HEK293 (cell line): ENCODE results near the gene SELENOM.

ENCODE experiments used
- CTCF ChIA-PET: fragments of 350-600 bp; formaldehyde crosslinking; extraction: SDS; loops from one replicate; lab custom pipeline; 2021; ENCODE audit warnings: antibody characterized with exemption; lab: Yijun Ruan, JAX
- POLR2A ChIA-PET: fragments of 300-600 bp; formaldehyde crosslinking; extraction: SDS; loops from one replicate; lab custom pipeline; 2020; ENCODE audit warnings: antibody characterized with exemption, inconsistent platforms; lab: Yijun Ruan, JAX
- H3K27ac ChIP-seq: fragments of 200-500 bp; sonication (Bioruptor generic); 2 replicates; pipeline ENCODE4 v1.5.1; 2014; ENCODE audit warnings: low read depth, low read length, control low read depth, inconsistent platforms; ENCODE audit errors: extremely low read depth
- H3K36me3 ChIP-seq, 2 experiments: fragments of 200-500 bp in 1 of 2; sonication (Bioruptor generic) in 1 of 2; 1 replicate in 1 of 2; 2 replicates in 1 of 2; pipeline ENCODE4 v1.5.1; 2014 to 2017; ENCODE audit warnings: inconsistent platforms in 2 of 2, low read length in 2 of 2; ENCODE audit not compliant: control insufficient read depth in 2 of 2, insufficient read depth in 1 of 2
- H3K4me1 ChIP-seq: fragments of 200-500 bp; sonication (Bioruptor generic); 2 replicates; pipeline ENCODE4 v1.5.1; 2014; ENCODE audit warnings: mild to moderate bottlenecking, low read length, inconsistent platforms; ENCODE audit not compliant: control insufficient read depth, insufficient read depth
- H3K4me3 ChIP-seq: 2 replicates; pipeline ENCODE4 v1.5.1; 2011; ENCODE audit warnings: low read depth, mild to moderate bottlenecking, control low read depth, low read length, moderate library complexity
- H3K9me3 ChIP-seq: fragments of 200-500 bp; sonication (Bioruptor generic); 2 replicates; pipeline ENCODE4 v1.5.1; 2014; ENCODE audit warnings: low read depth, low read length, inconsistent platforms; ENCODE audit not compliant: control insufficient read depth, insufficient read depth
- BCL11B ChIP-seq: fragments of 450-650 bp; formaldehyde crosslinking; IDR thresholded peaks from 2 replicates; pipeline ENCODE4 v1.5.1; 2016; ENCODE audit warnings: low read depth, missing biosample characterization, missing genetic modification characterization
- GLI2 ChIP-seq: fragments of 450-650 bp; formaldehyde crosslinking; IDR thresholded peaks from 2 replicates; pipeline ENCODE4; 2017; ENCODE audit warnings: missing biosample characterization, missing genetic modification characterization, low read depth, borderline replicate concordance
- HIC1 ChIP-seq: fragments of 450-650 bp; formaldehyde crosslinking; IDR thresholded peaks from 2 replicates; pipeline ENCODE4 v1.5.1; 2016; ENCODE audit warnings: missing biosample characterization, missing genetic modification characterization
- KLF10 ChIP-seq: fragments of 450-650 bp; IDR thresholded peaks from 2 replicates; pipeline ENCODE4 v1.5.1; 2018; ENCODE audit warnings: missing biosample characterization, mild to moderate bottlenecking, missing genetic modification characterization
- MEIS1 ChIP-seq: sonication (generic); formaldehyde crosslinking; IDR thresholded peaks from 2 replicates; pipeline ENCODE4 v1.8.1; 2022; ENCODE audit warnings: missing genetic modification reagents, mild to moderate bottlenecking, borderline replicate concordance
- MYNN ChIP-seq: fragments of 450-650 bp; formaldehyde crosslinking; IDR thresholded peaks from 2 replicates; pipeline ENCODE4 v1.5.1; 2016; ENCODE audit warnings: missing biosample characterization, missing genetic modification characterization, borderline replicate concordance
- OVOL3 ChIP-seq: fragments of 450-650 bp; formaldehyde crosslinking; IDR thresholded peaks from 2 replicates; pipeline ENCODE4 v1.5.1; 2016; ENCODE audit warnings: missing biosample characterization, missing genetic modification characterization
- SP3 ChIP-seq: fragments of 450-650 bp; formaldehyde crosslinking; IDR thresholded peaks from 2 replicates; pipeline ENCODE4 v1.5.1; 2016; ENCODE audit warnings: missing biosample characterization, missing genetic modification characterization
- ZIC2 ChIP-seq: fragments of 450-650 bp; formaldehyde crosslinking; IDR thresholded peaks from 2 replicates; pipeline ENCODE4 v1.5.1; 2016; ENCODE audit warnings: missing biosample characterization, missing genetic modification characterization
- ZNF121 ChIP-seq: fragments of 450-650 bp; formaldehyde crosslinking; IDR thresholded peaks from 2 replicates; pipeline ENCODE4 v1.5.1; 2016; ENCODE audit warnings: missing biosample characterization, missing genetic modification characterization
- ZNF133 ChIP-seq: fragments of 450-650 bp; formaldehyde crosslinking; IDR thresholded peaks from 2 replicates; pipeline ENCODE4 v1.5.1; 2016; ENCODE audit warnings: missing biosample characterization, missing genetic modification characterization
- ZNF274 ChIP-seq, 2 experiments: fragments of 200-500 bp in 1 of 2; fragments of 450-650 bp in 1 of 2; sonication (Bioruptor generic) in 1 of 2; formaldehyde crosslinking in 1 of 2; IDR thresholded peaks; 2 replicates each; pipeline versions ENCODE4 v1.5.1 to v1.6.1; 2014 to 2016; ENCODE audit warnings: borderline replicate concordance in 1 of 2, inconsistent platforms in 1 of 2, low read length in 1 of 2, missing biosample characterization in 1 of 2, missing genetic modification characterization in 1 of 2
- ZNF341 ChIP-seq: fragments of 450-650 bp; formaldehyde crosslinking; IDR thresholded peaks from 2 replicates; pipeline ENCODE4; 2016; ENCODE audit warnings: low read depth, missing biosample characterization, missing genetic modification characterization
- ZNF394 ChIP-seq: fragments of 450-650 bp; formaldehyde crosslinking; IDR thresholded peaks from 2 replicates; pipeline ENCODE4 v1.5.1; 2016; ENCODE audit warnings: missing biosample characterization, missing genetic modification characterization, mild to moderate bottlenecking, moderate library complexity, borderline replicate concordance
- ZNF423 ChIP-seq: fragments of 450-650 bp; formaldehyde crosslinking; IDR thresholded peaks from 2 replicates; pipeline ENCODE4 v1.5.1; 2016; ENCODE audit warnings: missing biosample characterization, missing genetic modification characterization
- ZNF449 ChIP-seq: fragments of 450-650 bp; formaldehyde crosslinking; IDR thresholded peaks from 2 replicates; pipeline ENCODE4 v1.5.1; 2017; ENCODE audit warnings: missing biosample characterization, mild to moderate bottlenecking, missing genetic modification characterization, moderate library complexity
- ZNF626 ChIP-seq: fragments of 450-650 bp; sonication (Bioruptor Pico); formaldehyde crosslinking; IDR thresholded peaks from 2 replicates; pipeline ENCODE4 v1.5.1; 2018; ENCODE audit warnings: missing biosample characterization, missing genetic modification characterization, inconsistent platforms
- ZNF629 ChIP-seq: fragments of 450-650 bp; formaldehyde crosslinking; IDR thresholded peaks from 2 replicates; pipeline ENCODE4 v1.5.1; 2017; ENCODE audit warnings: missing biosample characterization, missing genetic modification characterization
- ZNF670 ChIP-seq: fragments of 450-650 bp; formaldehyde crosslinking; IDR thresholded peaks from 2 replicates; pipeline ENCODE4 v1.5.1; 2016; ENCODE audit warnings: missing biosample characterization, missing genetic modification characterization, low read depth
- ZNF791 ChIP-seq: fragments of 450-650 bp; formaldehyde crosslinking; IDR thresholded peaks from 2 replicates; pipeline ENCODE4 v1.5.1; 2016; ENCODE audit warnings: missing biosample characterization, missing genetic modification characterization
- ZNF792 ChIP-seq: fragments of 450-650 bp; formaldehyde crosslinking; IDR thresholded peaks from 2 replicates; pipeline ENCODE4 v1.5.1; 2016; ENCODE audit warnings: missing biosample characterization, missing genetic modification characterization
- ZXDB ChIP-seq: fragments of 450-650 bp; formaldehyde crosslinking; IDR thresholded peaks from 2 replicates; pipeline ENCODE4 v1.5.1; 2016; ENCODE audit warnings: missing biosample characterization, missing genetic modification characterization
- TF ChIP-seq, protein P1 (sequence below): fragments of 450-650 bp; formaldehyde crosslinking; IDR thresholded peaks from 2 replicates; pipeline ENCODE4 v1.5.1; 2016; ENCODE audit warnings: missing biosample characterization, missing genetic modification characterization

The SELENOM gene

GRCh38 chr22:31126869-31127175, 19.5 kb upstream of the SELENOM start:
- CTCF ChIA-PET, result no interaction called here
- H3K4me3 ChIP-seq, result no peak overlapping the region
- H3K4me1 ChIP-seq, result peaks cover 7% of the 10 kb centered on the region
- peaks cover 0 to 8% of the 10 kb centered on the region in 2 experiments; a peak in 2 of 3 replicates for H3K36me3 ChIP-seq
- POLR2A ChIA-PET, result no interaction called here
- TF ChIP-seq ZNF394 (tag by site-specific recombination), result no peak
- TF ChIP-seq ZNF670 (tag by site-specific recombination), result no peak
- TF ChIP-seq ZNF133 (tag by site-specific recombination), result no peak
- TF ChIP-seq KLF10 (tag by site-specific recombination), result no peak
- TF ChIP-seq, protein P1, sequence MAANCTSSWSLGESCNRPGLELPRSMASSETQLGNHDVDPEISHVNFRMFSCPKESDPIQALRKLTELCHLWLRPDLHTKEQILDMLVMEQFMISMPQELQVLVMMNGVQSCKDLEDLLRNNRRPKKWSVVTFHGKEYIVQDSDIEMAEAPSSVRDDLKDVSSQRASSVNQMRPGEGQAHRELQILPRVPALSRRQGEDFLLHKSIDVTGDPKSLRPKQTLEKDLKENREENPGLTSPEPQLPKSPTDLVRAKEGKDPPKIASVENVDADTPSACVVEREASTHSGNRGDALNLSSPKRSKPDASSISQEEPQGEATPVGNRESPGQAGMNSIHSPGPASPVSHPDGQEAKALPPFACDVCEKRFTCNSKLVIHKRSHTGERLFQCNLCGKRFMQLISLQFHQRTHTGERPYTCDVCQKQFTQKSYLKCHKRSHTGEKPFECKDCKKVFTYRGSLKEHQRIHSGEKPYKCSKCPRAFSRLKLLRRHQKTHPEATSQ (tag by site-specific recombination), result no peak
- TF ChIP-seq ZNF792, result no peak
- TF ChIP-seq MYNN (tag by site-specific recombination), result no peak
- no peak for TF ChIP-seq ZNF629 (tag by site-specific recombination)
- no peak for TF ChIP-seq ZNF274 (IDR thresholded peaks at IDR 0.05; ENCODE audit: low read length)
- TF ChIP-seq ZNF274 (tag by site-specific recombination; IDR thresholded peaks at IDR 0.05; ENCODE audit: borderline replicate concordance), result no peak
- H3K9me3 ChIP-seq, result no peaks in the 10 kb centered on the region
- H3K27ac ChIP-seq, result no peak overlapping the region

DNA sequence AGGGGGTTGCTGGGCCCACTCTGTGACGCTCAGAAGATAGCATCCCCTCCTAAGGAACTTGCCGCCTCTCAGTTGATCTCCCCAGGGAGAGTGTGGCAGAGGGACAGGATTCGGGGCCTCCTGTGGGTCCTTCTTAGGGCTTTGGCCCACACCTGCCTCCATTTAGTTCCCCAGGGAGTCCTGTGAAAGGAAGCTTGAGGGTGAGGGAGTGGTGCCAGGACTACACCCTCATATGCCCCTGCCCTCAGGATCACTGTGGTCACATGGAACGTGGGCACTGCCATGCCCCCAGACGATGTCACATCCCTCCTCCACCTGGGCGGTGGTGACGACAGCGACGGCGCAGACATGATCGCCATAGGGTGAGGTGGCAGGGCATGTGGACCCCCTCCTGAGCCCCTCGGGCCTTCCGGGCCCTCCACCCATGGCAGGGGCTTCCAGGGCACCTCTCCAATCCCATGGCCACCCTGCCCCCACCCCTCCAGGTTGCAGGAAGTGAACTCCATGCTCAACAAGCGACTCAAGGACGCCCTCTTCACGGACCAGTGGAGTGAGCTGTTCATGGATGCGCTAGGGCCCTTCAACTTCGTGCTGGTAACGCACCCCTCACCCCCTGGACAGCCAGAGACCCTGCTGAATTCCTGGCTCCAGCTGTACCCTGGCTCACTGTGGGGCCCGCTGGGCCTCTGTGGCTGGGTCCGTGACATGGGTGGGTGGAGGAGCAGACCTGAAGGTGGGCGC, 18.9 kb upstream of the SELENOM start:
- Histone ChIP-seq H3K4me1 (peaks cover 2% of the 10 kb centered on the region; the same call in 1 of the 2 replicates), H3K4me3 (no peak overlapping the region), H3K9me3 (no peaks in the 10 kb centered on the region), H3K36me3 (peaks cover 0 to 8% of the 10 kb centered on the region in 2 experiments; a peak in 2 of 3 replicates), H3K27ac (no peak overlapping the region)
- ChIA-PET CTCF (interaction anchor here (0.6 to 0.7 kb wide), 2 partner anchors 8 to 15 kb away, joined by 3 read pairs; no protein-coding TSS in a partner anchor), POLR2A (no interaction called here)
- 0 out of 2 replicates have a peak, but pooled peaks have one; percentile 37 for TF ChIP-seq HIC1 (tag by site-specific recombination)
- TF ChIP-seq GLI2 (tag by site-specific recombination), result no peak

GRCh38 chr22:31125521-31126117, 18.3 kb upstream of the SELENOM start:
- Histone ChIP-seq H3K4me3 (no peak overlapping the region), H3K27ac (no peak overlapping the region), H3K4me1 (0 out of 2 replicates have a peak, but pooled peaks cover 2% of the 10 kb centered on the region), H3K36me3 (peaks cover 0 to 8% of the 10 kb centered on the region in 2 experiments; a peak in 2 of 3 replicates), H3K9me3 (no peaks in the 10 kb centered on the region)
- CTCF ChIA-PET, result interaction anchor here (0.6 to 0.7 kb wide), 2 partner anchors 8 to 15 kb away, joined by 3 read pairs; no protein-coding TSS in a partner anchor
- TF ChIP-seq SP3 (tag by site-specific recombination) (no peak), ZNF121 (tag by site-specific recombination) (no peak), ZXDB (tag by site-specific recombination) (no peak), BCL11B (tag by site-specific recombination) (no peak), MYNN (tag by site-specific recombination) (no peak), ZNF341 (tag by site-specific recombination) (no peak), ZNF449 (tag by site-specific recombination) (no peak), OVOL3 (no peak), ZIC2 (tag by site-specific recombination) (no peak), MEIS1 (CRISPR knock-in tag) (no peak), ZNF626 (tag by site-specific recombination) (no peak), ZNF423 (no peak), ZNF791 (no peak)
- POLR2A ChIA-PET, result no interaction called here
